ENCODE results near the gene DHRS7C.

- TF ChIP-seq CTCF (IDR thresholded peaks at IDR 0.05; ENCODE audit: insufficient read depth, low read depth, low read length): no peak
- TF ChIP-seq EZH2 (IDR thresholded peaks at IDR 0.05; ENCODE audit: insufficient read depth, low read length): no peak
Measured at GRCh38 chr17:9769036-9769695, 22.2 kb downstream of the DHRS7C start.

All from astrocyte (in vitro differentiated cells and primary cell).